SK-N-SH treated with all-trans-retinoic acid at 6 μM for 48 hours (cell line): ENCODE data around the gene NAP1L2.

Experiments used
- CREB5 ChIP-seq: fragments of 250-450 bp; sonication (Bioruptor Pico); IDR thresholded peaks from 2 replicates; pipeline ENCODE4 v1.5.1; 2020; ENCODE audit warnings: low read depth, mild to moderate bottlenecking, moderate library complexity
- CSRNP3 ChIP-seq: fragments of 250-450 bp; sonication (Bioruptor Pico); IDR thresholded peaks from 2 replicates; pipeline ENCODE4 v1.5.1; 2021; ENCODE audit warnings: mild to moderate bottlenecking, moderate library complexity
- GLIS3 ChIP-seq: fragments of 250-450 bp; sonication (Bioruptor Pico); IDR thresholded peaks from 2 replicates; pipeline ENCODE4 v1.5.0; 2020; ENCODE audit warnings: mild to moderate bottlenecking, moderate library complexity
- OSR1 ChIP-seq: fragments of 250-450 bp; sonication (Bioruptor Pico); IDR thresholded peaks from 2 replicates; pipeline ENCODE4 v1.8.0; 2022; ENCODE audit warnings: moderate library complexity, mild to moderate bottlenecking, inconsistent platforms
- RARB ChIP-seq: fragments of 250-450 bp; sonication (Bioruptor Pico); IDR thresholded peaks from 2 replicates; pipeline ENCODE4 v1.8.0; 2021; ENCODE audit warnings: mild to moderate bottlenecking, moderate library complexity
- TCF4 ChIP-seq: fragments of 250-450 bp; sonication (Bioruptor Pico); IDR thresholded peaks from 2 replicates; pipeline ENCODE4 v1.8.0; 2021; ENCODE audit warnings: mild to moderate bottlenecking, moderate library complexity, borderline replicate concordance
- TOX ChIP-seq: fragments of 250-450 bp; sonication (Bioruptor Pico); IDR thresholded peaks from 2 replicates; pipeline ENCODE4 v1.8.0; 2021; ENCODE audit warnings: mild to moderate bottlenecking, moderate library complexity, borderline replicate concordance
- ZFP30 ChIP-seq: fragments of 450-650 bp; formaldehyde crosslinking; IDR thresholded peaks from 2 replicates; pipeline ENCODE4 v1.5.0; 2022; ENCODE audit warnings: mild to moderate bottlenecking, moderate library complexity

DNA sequence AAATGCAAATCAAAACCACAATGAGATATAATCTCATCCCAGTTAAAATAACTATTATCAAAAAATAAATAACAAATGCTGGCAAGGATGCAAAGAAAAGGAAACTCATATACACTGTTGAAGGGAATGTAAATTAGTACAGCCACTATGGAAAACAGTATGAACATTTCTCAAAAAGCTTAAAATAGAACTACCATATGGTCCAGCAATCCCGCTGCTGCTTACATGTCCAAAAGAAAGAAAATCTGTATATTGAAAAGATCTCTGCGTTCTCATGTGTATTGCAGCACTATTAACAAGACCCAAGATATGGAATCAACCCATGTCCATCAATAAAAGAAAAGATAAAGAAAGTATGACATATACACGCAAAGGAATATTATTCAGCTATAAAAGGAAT is 3.0 kb upstream of the NAP1L2 start:
- TF ChIP-seq ZFP30: no peak
- no peak for TF ChIP-seq RARB
- TF ChIP-seq CREB5: no peak
- TF ChIP-seq GLIS3: no peak
- no peak for TF ChIP-seq CSRNP3 (CRISPR knock-in tag)
- TF ChIP-seq OSR1 (CRISPR knock-in tag): no peak
- TF ChIP-seq TCF4: no peak
- no peak for TF ChIP-seq TOX (CRISPR knock-in tag)
